Inflammatory macrophage treated with lipopolysaccharide for 4 hours (primary cell): ENCODE results near the gene KHNYN.

Source experiments
- DNase-seq: peaks from one replicate; pipeline ENCODE4 v3.0.0-alpha.2; 2020

KHNYN gene

GRCh38 chr14:24425704-24426103 lies 4.0 kb upstream of the KHNYN start:
- peak; percentile 67 for DNase-seq

GRCh38 chr14:24426150-24426911 lies 3.4 kb upstream of the KHNYN start:
- no peak for DNase-seq

- DNase-seq, result no peak
Observed at GRCh38 chr14:24426912-24427536, 2.7 kb upstream of the KHNYN start.

GRCh38 chr14:24427537-24428508 lies 1.9 kb upstream of the KHNYN start:
- no peak for DNase-seq

- DNase-seq, result no peak
Observed at GRCh38 chr14:24428628-24429394, 943 bp upstream of the KHNYN start.

- peak; percentile 83 for DNase-seq
Observed at GRCh38 chr14:24430143-24430681, 458 bp downstream of the KHNYN start.

- DNase-seq, result peak; percentile 87
Observed at GRCh38 chr14:24430682-24431568, 1.2 kb downstream of the KHNYN start.

- DNase-seq, result peak; percentile 90
Observed at GRCh38 chr14:24431569-24432258, 2.0 kb downstream of the KHNYN start.

GRCh38 chr14:24432259-24433131 lies 2.7 kb downstream of the KHNYN start:
- DNase-seq, result no peak

GRCh38 chr14:24434036-24434435 lies 4.3 kb downstream of the KHNYN start:
- DNase-seq, result no peak

- no peak for DNase-seq
Observed at GRCh38 chr14:24434676-24435075, 4.9 kb downstream of the KHNYN start.

- DNase-seq, result no peak
Observed at GRCh38 chr14:24435192-24435810, 5.5 kb downstream of the KHNYN start.

- no peak for DNase-seq
Observed at GRCh38 chr14:24435998-24436354, 6.2 kb downstream of the KHNYN start.

- peak; percentile 61 for DNase-seq
Observed at GRCh38 chr14:24436355-24437019, 6.7 kb downstream of the KHNYN start.

GRCh38 chr14:24437020-24437735 lies 7.4 kb downstream of the KHNYN start:
- no peak for DNase-seq

GRCh38 chr14:24437736-24438067 lies 7.9 kb downstream of the KHNYN start:
- no peak for DNase-seq

- peak; percentile 84 for DNase-seq
Observed at GRCh38 chr14:24438223-24439097, 8.7 kb downstream of the KHNYN start.
